IPS-11a (cell line): ENCODE data around the gene MYO15B.

Source experiments
- H3K4me3 ChIP-seq: one replicate; pipeline ENCODE4 v1.5.1; 2013; ENCODE audit warnings: low read depth, low read length, control low read depth

MYO15B gene

GRCh38 chr17:75601057-75601987, 13.7 kb downstream of the MYO15B start:
- H3K4me3 ChIP-seq = no peak overlapping the region

- H3K4me3 ChIP-seq = no peak overlapping the region
Measured at GRCh38 chr17:75602644-75603043, 15.0 kb downstream of the MYO15B start.

- H3K4me3 ChIP-seq = no peak overlapping the region
Measured at GRCh38 chr17:75603123-75603522, 15.5 kb downstream of the MYO15B start.

- H3K4me3 ChIP-seq = no peak overlapping the region
Measured at GRCh38 chr17:75604034-75604695, 16.6 kb downstream of the MYO15B start.

- no peak overlapping the region for H3K4me3 ChIP-seq
Measured at GRCh38 chr17:75605790-75606189, 18.2 kb downstream of the MYO15B start.

GRCh38 chr17:75607086-75607485, 19.5 kb downstream of the MYO15B start:
- H3K4me3 ChIP-seq = no peak overlapping the region

GRCh38 chr17:75610103-75610984, 22.7 kb downstream of the MYO15B start:
- H3K4me3 ChIP-seq = no peak overlapping the region

GRCh38 chr17:75611851-75612429, 24.3 kb downstream of the MYO15B start:
- H3K4me3 ChIP-seq = no peak overlapping the region

GRCh38 chr17:75612906-75613626, 25.5 kb downstream of the MYO15B start:
- H3K4me3 ChIP-seq = no peak overlapping the region

- no peak overlapping the region for H3K4me3 ChIP-seq
Measured at GRCh38 chr17:75614006-75614405, 26.4 kb downstream of the MYO15B start.

GRCh38 chr17:75614556-75615270, 27.1 kb downstream of the MYO15B start:
- H3K4me3 ChIP-seq = no peak overlapping the region

GRCh38 chr17:75615301-75615700, 27.7 kb downstream of the MYO15B start:
- no peak overlapping the region for H3K4me3 ChIP-seq

GRCh38 chr17:75616521-75617122, 29.0 kb downstream of the MYO15B start:
- no peak overlapping the region for H3K4me3 ChIP-seq

GRCh38 chr17:75617218-75617617, 29.6 kb downstream of the MYO15B start:
- H3K4me3 ChIP-seq = no peak overlapping the region

- no peak overlapping the region for H3K4me3 ChIP-seq
Measured at GRCh38 chr17:75617675-75618074, 30.1 kb downstream of the MYO15B start.

GRCh38 chr17:75619506-75620431, 32.2 kb downstream of the MYO15B start:
- H3K4me3 ChIP-seq = no peak overlapping the region

- no peak overlapping the region for H3K4me3 ChIP-seq
Measured at GRCh38 chr17:75621489-75621888, 33.9 kb downstream of the MYO15B start.

- H3K4me3 ChIP-seq = no peak overlapping the region
Measured at GRCh38 chr17:75622076-75622475, 34.5 kb downstream of the MYO15B start.
